ENCODE measurements around the gene VDAC2.

VDAC2 gene

DNA sequence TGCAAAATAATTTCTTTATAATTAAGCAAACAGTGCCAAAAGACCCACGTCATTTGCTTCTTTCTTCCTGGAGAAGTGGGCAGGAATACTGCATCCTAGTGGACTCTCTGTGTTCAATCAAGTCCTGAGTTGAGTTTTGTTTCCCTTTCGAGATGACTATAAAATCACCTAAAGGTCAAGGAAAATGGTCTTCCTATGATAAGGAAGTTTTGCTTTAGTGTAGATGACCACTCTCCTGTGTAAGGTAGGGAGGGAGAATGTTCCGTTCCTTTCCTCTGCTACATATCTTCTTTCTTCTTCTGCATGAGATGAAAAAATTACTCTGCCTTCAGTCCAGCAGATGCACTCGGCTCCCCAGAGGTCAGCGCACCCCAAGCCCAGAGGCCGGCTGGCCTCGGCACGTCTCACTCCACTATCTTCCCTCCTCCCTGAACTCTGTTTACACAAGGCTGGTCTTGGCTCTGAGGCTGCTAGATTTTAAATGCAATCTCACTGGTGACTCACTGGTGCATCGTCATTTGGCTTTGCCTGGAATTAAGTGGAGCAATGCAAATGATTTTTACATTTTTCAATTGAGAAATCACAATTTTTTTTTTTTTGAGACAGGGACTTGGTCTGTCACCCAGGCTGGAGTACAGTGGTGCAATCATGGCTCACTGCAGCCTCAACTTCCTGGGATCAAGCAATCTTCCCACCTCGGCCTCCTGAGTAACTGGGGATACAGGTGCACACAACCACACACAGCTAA is 18.6 kb upstream of the VDAC2 start:
- TF ChIP-seq TAF1 (IDR thresholded peaks at IDR 0.05; ENCODE audit: low read depth) (no peak), NFIC (IDR thresholded peaks at IDR 0.05) (no peak), TCF12 (IDR thresholded peaks at IDR 0.05; ENCODE audit: low read depth) (no peak), EP300 (IDR thresholded peaks at IDR 0.05; ENCODE audit: borderline replicate concordance) (no peak), YY1 (IDR thresholded peaks at IDR 0.05; ENCODE audit: low read depth) (no peak), CREB1 (IDR thresholded peaks at IDR 0.05; ENCODE audit: low read depth) (no peak)
- TF ChIP-seq, protein P1, sequence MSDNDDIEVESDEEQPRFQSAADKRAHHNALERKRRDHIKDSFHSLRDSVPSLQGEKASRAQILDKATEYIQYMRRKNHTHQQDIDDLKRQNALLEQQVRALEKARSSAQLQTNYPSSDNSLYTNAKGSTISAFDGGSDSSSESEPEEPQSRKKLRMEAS (IDR thresholded peaks at IDR 0.05): no peak
- TF ChIP-seq, protein P2, sequence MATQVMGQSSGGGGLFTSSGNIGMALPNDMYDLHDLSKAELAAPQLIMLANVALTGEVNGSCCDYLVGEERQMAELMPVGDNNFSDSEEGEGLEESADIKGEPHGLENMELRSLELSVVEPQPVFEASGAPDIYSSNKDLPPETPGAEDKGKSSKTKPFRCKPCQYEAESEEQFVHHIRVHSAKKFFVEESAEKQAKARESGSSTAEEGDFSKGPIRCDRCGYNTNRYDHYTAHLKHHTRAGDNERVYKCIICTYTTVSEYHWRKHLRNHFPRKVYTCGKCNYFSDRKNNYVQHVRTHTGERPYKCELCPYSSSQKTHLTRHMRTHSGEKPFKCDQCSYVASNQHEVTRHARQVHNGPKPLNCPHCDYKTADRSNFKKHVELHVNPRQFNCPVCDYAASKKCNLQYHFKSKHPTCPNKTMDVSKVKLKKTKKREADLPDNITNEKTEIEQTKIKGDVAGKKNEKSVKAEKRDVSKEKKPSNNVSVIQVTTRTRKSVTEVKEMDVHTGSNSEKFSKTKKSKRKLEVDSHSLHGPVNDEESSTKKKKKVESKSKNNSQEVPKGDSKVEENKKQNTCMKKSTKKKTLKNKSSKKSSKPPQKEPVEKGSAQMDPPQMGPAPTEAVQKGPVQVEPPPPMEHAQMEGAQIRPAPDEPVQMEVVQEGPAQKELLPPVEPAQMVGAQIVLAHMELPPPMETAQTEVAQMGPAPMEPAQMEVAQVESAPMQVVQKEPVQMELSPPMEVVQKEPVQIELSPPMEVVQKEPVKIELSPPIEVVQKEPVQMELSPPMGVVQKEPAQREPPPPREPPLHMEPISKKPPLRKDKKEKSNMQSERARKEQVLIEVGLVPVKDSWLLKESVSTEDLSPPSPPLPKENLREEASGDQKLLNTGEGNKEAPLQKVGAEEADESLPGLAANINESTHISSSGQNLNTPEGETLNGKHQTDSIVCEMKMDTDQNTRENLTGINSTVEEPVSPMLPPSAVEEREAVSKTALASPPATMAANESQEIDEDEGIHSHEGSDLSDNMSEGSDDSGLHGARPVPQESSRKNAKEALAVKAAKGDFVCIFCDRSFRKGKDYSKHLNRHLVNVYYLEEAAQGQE (IDR thresholded peaks at IDR 0.05; ENCODE audit: low read depth): no peak

- TF ChIP-seq EP300 (IDR thresholded peaks at IDR 0.05; ENCODE audit: borderline replicate concordance) (no peak), TEAD4 (IDR thresholded peaks at IDR 0.05) (no peak), TAF1 (IDR thresholded peaks at IDR 0.05; ENCODE audit: low read depth) (no peak), ZBTB7A (IDR thresholded peaks at IDR 0.05; ENCODE audit: low read depth) (no peak), YY1 (IDR thresholded peaks at IDR 0.05; ENCODE audit: low read depth) (no peak), CEBPB (IDR thresholded peaks at IDR 0.05) (no peak), FOXM1 (IDR thresholded peaks at IDR 0.05; ENCODE audit: borderline replicate concordance, low read depth) (no peak), USF1 (IDR thresholded peaks at IDR 0.05) (no peak), EGR1 (IDR thresholded peaks at IDR 0.05) (no peak), RAD21 (IDR thresholded peaks at IDR 0.05; ENCODE audit: low read depth) (no peak), CREB1 (IDR thresholded peaks at IDR 0.05; ENCODE audit: low read depth) (no peak), TCF12 (IDR thresholded peaks at IDR 0.05; ENCODE audit: low read depth) (no peak), NFIC (IDR thresholded peaks at IDR 0.05) (no peak)
- TF ChIP-seq, protein P2 (IDR thresholded peaks at IDR 0.05; ENCODE audit: low read depth): no peak
- TF ChIP-seq, protein P1 (IDR thresholded peaks at IDR 0.05): no peak
Measured at GRCh38 chr10:75195035-75195763, 15.4 kb upstream of the VDAC2 start.

GRCh38 chr10:75197066-75197465 is 13.5 kb upstream of the VDAC2 start:
- TF ChIP-seq TEAD4 (IDR thresholded peaks at IDR 0.05): no peak
- TF ChIP-seq EP300 (IDR thresholded peaks at IDR 0.05; ENCODE audit: borderline replicate concordance): no peak

- TF ChIP-seq RAD21 (IDR thresholded peaks at IDR 0.05; ENCODE audit: low read depth) (no peak), ZBTB7A (IDR thresholded peaks at IDR 0.05; ENCODE audit: low read depth) (no peak), EP300 (IDR thresholded peaks at IDR 0.05; ENCODE audit: borderline replicate concordance) (no peak), CREB1 (IDR thresholded peaks at IDR 0.05; ENCODE audit: low read depth) (no peak), TCF12 (IDR thresholded peaks at IDR 0.05; ENCODE audit: low read depth) (no peak), EGR1 (IDR thresholded peaks at IDR 0.05) (no peak), TAF1 (IDR thresholded peaks at IDR 0.05; ENCODE audit: low read depth) (no peak), FOXM1 (IDR thresholded peaks at IDR 0.05; ENCODE audit: borderline replicate concordance, low read depth) (no peak), NFIC (IDR thresholded peaks at IDR 0.05) (no peak), TEAD4 (IDR thresholded peaks at IDR 0.05) (no peak), USF1 (IDR thresholded peaks at IDR 0.05) (no peak), CEBPB (IDR thresholded peaks at IDR 0.05) (no peak), YY1 (IDR thresholded peaks at IDR 0.05; ENCODE audit: low read depth) (no peak)
- TF ChIP-seq, protein P1 (IDR thresholded peaks at IDR 0.05): no peak
- TF ChIP-seq, protein P2 (IDR thresholded peaks at IDR 0.05; ENCODE audit: low read depth): no peak
Measured at GRCh38 chr10:75197906-75198305, 12.7 kb upstream of the VDAC2 start.
